ENCODE results near the gene DIAPH2.

DNA sequence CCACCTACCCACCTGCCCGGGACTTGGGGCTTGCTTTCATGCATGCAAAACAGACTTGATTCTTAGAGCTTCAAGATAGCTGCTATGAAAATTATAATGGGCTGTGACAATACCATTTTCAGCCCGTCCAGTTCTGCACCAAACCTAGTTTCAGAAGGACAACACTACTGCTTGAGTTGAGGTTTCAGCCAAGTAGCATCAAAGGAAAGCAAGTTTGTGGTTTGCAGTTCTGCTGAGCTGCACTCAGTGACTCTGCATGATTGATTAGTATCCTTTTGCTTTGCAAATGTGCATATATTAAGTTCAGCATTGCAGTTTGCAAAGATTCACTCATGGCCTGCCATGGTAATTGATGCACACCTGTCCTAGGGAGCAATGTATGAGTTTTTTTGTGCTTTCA, 641.8 kb downstream of the DIAPH2 start:
- TF ChIP-seq, protein P1, sequence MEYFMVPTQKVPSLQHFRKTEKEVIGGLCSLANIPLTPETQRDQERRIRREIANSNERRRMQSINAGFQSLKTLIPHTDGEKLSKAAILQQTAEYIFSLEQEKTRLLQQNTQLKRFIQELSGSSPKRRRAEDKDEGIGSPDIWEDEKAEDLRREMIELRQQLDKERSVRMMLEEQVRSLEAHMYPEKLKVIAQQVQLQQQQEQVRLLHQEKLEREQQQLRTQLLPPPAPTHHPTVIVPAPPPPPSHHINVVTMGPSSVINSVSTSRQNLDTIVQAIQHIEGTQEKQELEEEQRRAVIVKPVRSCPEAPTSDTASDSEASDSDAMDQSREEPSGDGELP (CRISPR knock-in tag; IDR thresholded peaks at IDR 0.05; ENCODE audit: borderline replicate concordance), result no peak
- TF ChIP-seq HCFC1 (IDR thresholded peaks at IDR 0.05; ENCODE audit: low read depth, low read length) (no peak), MED1 (CRISPR knock-in tag; IDR thresholded peaks at IDR 0.05; ENCODE audit: borderline replicate concordance) (no peak), EZH2 (IDR thresholded peaks at IDR 0.05; ENCODE audit: borderline replicate concordance, low read depth, low read length) (no peak), CBX2 (IDR thresholded peaks at IDR 0.05; ENCODE audit: insufficient read depth, low read length, poor library complexity, severe bottlenecking) (no peak), CREM (IDR thresholded peaks at IDR 0.05; ENCODE audit: low read depth) (no peak), SPI1 (IDR thresholded peaks at IDR 0.05; ENCODE audit: borderline replicate concordance, low read depth, low read length) (no peak), SRSF3 (IDR thresholded peaks at IDR 0.05; ENCODE audit: insufficient read depth, low read length) (no peak), ZNF444 (CRISPR knock-in tag; IDR thresholded peaks at IDR 0.05) (no peak), TCFL5 (CRISPR knock-in tag; conservative IDR thresholded peaks at IDR 0.05) (no peak), ZNF263 (CRISPR knock-in tag; IDR thresholded peaks at IDR 0.05; ENCODE audit: borderline replicate concordance) (no peak)
- TF ChIP-seq, protein P2, sequence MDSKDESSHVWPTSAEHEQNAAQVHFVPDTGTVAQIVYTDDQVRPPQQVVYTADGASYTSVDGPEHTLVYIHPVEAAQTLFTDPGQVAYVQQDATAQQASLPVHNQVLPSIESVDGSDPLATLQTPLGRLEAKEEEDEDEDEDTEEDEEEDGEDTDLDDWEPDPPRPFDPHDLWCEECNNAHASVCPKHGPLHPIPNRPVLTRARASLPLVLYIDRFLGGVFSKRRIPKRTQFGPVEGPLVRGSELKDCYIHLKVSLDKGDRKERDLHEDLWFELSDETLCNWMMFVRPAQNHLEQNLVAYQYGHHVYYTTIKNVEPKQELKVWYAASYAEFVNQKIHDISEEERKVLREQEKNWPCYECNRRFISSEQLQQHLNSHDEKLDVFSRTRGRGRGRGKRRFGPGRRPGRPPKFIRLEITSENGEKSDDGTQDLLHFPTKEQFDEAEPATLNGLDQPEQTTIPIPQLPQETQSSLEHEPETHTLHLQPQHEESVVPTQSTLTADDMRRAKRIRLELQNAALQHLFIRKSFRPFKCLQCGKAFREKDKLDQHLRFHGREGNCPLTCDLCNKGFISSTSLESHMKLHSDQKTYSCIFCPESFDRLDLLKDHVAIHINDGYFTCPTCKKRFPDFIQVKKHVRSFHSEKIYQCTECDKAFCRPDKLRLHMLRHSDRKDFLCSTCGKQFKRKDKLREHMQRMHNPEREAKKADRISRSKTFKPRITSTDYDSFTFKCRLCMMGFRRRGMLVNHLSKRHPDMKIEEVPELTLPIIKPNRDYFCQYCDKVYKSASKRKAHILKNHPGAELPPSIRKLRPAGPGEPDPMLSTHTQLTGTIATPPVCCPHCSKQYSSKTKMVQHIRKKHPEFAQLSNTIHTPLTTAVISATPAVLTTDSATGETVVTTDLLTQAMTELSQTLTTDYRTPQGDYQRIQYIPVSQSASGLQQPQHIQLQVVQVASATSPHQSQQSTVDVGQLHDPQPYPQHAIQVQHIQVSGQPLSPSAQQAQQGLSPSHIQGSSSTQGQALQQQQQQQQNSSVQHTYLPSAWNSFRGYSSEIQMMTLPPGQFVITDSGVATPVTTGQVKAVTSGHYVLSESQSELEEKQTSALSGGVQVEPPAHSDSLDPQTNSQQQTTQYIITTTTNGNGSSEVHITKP (IDR thresholded peaks at IDR 0.05; ENCODE audit: partially characterized antibody), result no peak
- TF ChIP-seq, protein P3, sequence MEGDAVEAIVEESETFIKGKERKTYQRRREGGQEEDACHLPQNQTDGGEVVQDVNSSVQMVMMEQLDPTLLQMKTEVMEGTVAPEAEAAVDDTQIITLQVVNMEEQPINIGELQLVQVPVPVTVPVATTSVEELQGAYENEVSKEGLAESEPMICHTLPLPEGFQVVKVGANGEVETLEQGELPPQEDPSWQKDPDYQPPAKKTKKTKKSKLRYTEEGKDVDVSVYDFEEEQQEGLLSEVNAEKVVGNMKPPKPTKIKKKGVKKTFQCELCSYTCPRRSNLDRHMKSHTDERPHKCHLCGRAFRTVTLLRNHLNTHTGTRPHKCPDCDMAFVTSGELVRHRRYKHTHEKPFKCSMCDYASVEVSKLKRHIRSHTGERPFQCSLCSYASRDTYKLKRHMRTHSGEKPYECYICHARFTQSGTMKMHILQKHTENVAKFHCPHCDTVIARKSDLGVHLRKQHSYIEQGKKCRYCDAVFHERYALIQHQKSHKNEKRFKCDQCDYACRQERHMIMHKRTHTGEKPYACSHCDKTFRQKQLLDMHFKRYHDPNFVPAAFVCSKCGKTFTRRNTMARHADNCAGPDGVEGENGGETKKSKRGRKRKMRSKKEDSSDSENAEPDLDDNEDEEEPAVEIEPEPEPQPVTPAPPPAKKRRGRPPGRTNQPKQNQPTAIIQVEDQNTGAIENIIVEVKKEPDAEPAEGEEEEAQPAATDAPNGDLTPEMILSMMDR (IDR thresholded peaks at IDR 0.05 in 2 of 3, conservative IDR thresholded peaks at IDR 0.05 in 1 of 3; ENCODE audit: insufficient read depth in 2 of 3, low read depth in 1 of 3, low read length in 3 of 3), result no peak
